Mesothelial cell of epicardium (in vitro differentiated cells): ENCODE data around the gene PREB. TPM values are rescaled to one million over a fixed set of nuclear protein-coding genes. Genes with fewer than 3 reads are reported as not detected.

Experiments used
- DNase-seq, 2 experiments: peaks; one replicate each; pipeline ENCODE4 v3.0.0; 2021; ENCODE audit warnings: low spot score in 2 of 2; ENCODE audit not compliant: unreplicated experiment in 2 of 2
- H3K27ac Mint-ChIP-seq: 2 replicates; pipeline ENCODE4 v1.8.0; 2021; ENCODE audit warnings: mixed read lengths
- H3K27me3 Mint-ChIP-seq: 2 replicates; pipeline ENCODE4 v1.8.0; 2021; ENCODE audit warnings: low read depth, mixed read lengths
- H3K36me3 Mint-ChIP-seq: 2 replicates; pipeline ENCODE4 v1.8.0; 2021; ENCODE audit warnings: mixed read lengths
- H3K4me1 Mint-ChIP-seq: 2 replicates; pipeline ENCODE4 v1.8.0; 2021; ENCODE audit warnings: mixed read lengths
- H3K4me3 Mint-ChIP-seq: 2 replicates; pipeline ENCODE4 v1.8.0; 2021; ENCODE audit warnings: mild to moderate bottlenecking, moderate library complexity, mixed read lengths
- H3K9me3 Mint-ChIP-seq: 2 replicates; pipeline ENCODE4 v1.8.0; 2021; ENCODE audit warnings: mixed read lengths
- CTCF ChIP-seq: fragments of 200-600 bp; sonication (generic); IDR thresholded peaks from one replicate; pipeline ENCODE4 v1.5.0; 2021; ENCODE audit warnings: antibody characterized with exemption; ENCODE audit not compliant: unreplicated experiment
- total RNA-seq: library from RNA; stranded (reverse); gene quantifications from 3 replicates; pipeline ENCODE4 v1.2.1, GENCODE V29; 2021

PREB gene
- total RNA-seq, 1 donor from 2014 or later = 41.6 TPM

GRCh38 chr2:27149570-27150405 lies 15.4 kb upstream of the PREB start:
- DNase-seq = no peak
- H3K4me1 Mint-ChIP-seq = peaks cover 3% of the 10 kb centered on the region
- TF ChIP-seq CTCF = no peak
- H3K27ac Mint-ChIP-seq = no peak overlapping the region
- peaks cover 2% of the 10 kb centered on the region for H3K27me3 Mint-ChIP-seq
- H3K4me3 Mint-ChIP-seq = no peak overlapping the region
- no peaks in the 10 kb centered on the region for H3K36me3 Mint-ChIP-seq
- no peaks in the 10 kb centered on the region for H3K9me3 Mint-ChIP-seq

- Mint-ChIP-seq H3K9me3 (peaks cover under 1% of the 10 kb centered on the region), H3K36me3 (no peaks in the 10 kb centered on the region), H3K27ac (no peak within 1 kb of the TSS), H3K4me3 (no peak within 1 kb of the TSS), H3K27me3 (peaks cover 5% of the 10 kb centered on the region), H3K4me1 (peaks cover 3% of the 10 kb centered on the region)
- DNase-seq = no peak
- no peak for TF ChIP-seq CTCF
Observed at GRCh38 chr2:27148801-27149439, 14.5 kb upstream of the PREB start, which contains the start of gene TCF23. Gene TCF23, plus strand, starts transcription at chr2:27149004. Its CDS starts 130 bp downstream, at chr2:27149134.

GRCh38 chr2:27147935-27148334 lies 13.5 kb upstream of the PREB start:
- H3K36me3 Mint-ChIP-seq = no peaks in the 10 kb centered on the region
- no peaks in the 10 kb centered on the region for H3K4me1 Mint-ChIP-seq
- DNase-seq = no peak
- TF ChIP-seq CTCF = no peak
- H3K27me3 Mint-ChIP-seq = peaks cover 12% of the 10 kb centered on the region
- H3K4me3 Mint-ChIP-seq = no peak overlapping the region
- peaks cover 10% of the 10 kb centered on the region for H3K9me3 Mint-ChIP-seq
- no peak overlapping the region for H3K27ac Mint-ChIP-seq

- peaks cover 16% of the 10 kb centered on the region for H3K27me3 Mint-ChIP-seq
- no peaks in the 10 kb centered on the region for H3K4me1 Mint-ChIP-seq
- H3K36me3 Mint-ChIP-seq = no peaks in the 10 kb centered on the region
- peaks cover 14% of the 10 kb centered on the region for H3K9me3 Mint-ChIP-seq
- DNase-seq = no peak
- no peak for TF ChIP-seq CTCF
- H3K27ac Mint-ChIP-seq = no peak overlapping the region
- H3K4me3 Mint-ChIP-seq = no peak overlapping the region
Observed at GRCh38 chr2:27145682-27146081, 11.2 kb upstream of the PREB start.

- Mint-ChIP-seq H3K36me3 (no peaks in the 10 kb centered on the region), H3K9me3 (peaks cover 14% of the 10 kb centered on the region), H3K4me1 (no peaks in the 10 kb centered on the region), H3K27me3 (peaks cover 20% of the 10 kb centered on the region), H3K4me3 (no peak overlapping the region), H3K27ac (no peak overlapping the region)
- TF ChIP-seq CTCF = no peak
- no peak for DNase-seq
Observed at GRCh38 chr2:27143285-27143684, 8.8 kb upstream of the PREB start.
